ENCODE results near the gene HSPA1B.
A peak's percentile ranks its signal among the peaks of the same experiment; 100 is the strongest.
"Not testable (repeated sequence)": the region's sequence is repeated elsewhere in the genome, so short reads cannot be mapped to it uniquely, and the experiment has no call there.

HSPA1B gene

GRCh38 chr6:31827286-31828079 lies at the start of gene HSPA1B:
Gene HSPA1B (plus strand): TSS chr6:31827738. CDS start chr6:31827951, 213 bp downstream.
- peak; percentile 99 for DNase-seq

- no peak for DNase-seq
Observed at GRCh38 chr6:31778193-31778592, 49.3 kb upstream of the HSPA1B start.

DNA sequence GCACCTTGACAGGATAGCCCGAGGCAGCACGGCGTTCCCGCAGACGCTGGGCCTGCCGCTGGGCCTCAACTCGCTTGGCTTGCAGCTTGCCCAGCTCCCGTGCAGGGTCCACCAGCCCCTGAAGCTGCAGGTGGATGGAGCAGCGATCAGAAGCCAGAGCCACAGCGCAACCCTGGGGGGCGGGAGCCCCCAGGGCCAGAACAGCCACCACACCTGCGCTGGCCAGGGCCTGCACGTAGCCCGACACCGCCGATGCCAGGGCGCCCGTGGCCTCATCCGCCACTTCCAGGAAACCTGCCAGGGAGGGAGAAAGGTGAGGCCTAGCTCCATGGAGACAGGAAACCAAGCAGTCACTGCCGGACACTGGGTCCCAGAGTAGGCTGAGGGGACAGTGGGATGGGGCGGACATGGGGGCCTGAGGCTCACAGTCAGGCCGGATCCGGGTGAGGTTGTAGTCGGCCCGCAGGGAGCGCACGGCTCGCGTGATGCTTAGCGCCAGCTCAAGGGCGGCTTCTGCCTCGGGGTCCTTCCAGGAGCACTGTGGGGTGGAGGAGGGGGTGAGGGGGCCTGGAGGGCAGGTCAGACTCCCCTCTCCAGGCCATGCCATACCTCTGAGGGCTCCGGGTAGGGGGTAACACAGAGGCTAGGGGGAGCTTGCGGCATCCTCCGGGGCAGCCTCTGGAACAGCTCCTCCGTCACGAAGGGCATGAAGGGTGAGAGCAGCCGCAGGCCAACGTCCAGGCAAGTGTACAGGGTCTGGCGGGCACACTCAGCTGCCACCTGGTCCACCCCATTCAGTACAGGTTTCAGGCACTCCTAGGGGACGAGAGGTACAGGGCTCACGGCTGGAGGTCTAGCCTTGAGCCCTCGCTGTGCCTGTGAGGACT lies 48.3 kb upstream of the HSPA1B start:
- no peak for DNase-seq

- no peak for DNase-seq
Observed at GRCh38 chr6:31779908-31780307, 47.6 kb upstream of the HSPA1B start.

GRCh38 chr6:31780507-31781243 lies 46.9 kb upstream of the HSPA1B start:
- no peak for DNase-seq

- DNase-seq = no peak
Observed at GRCh38 chr6:31781244-31782125, 46.1 kb upstream of the HSPA1B start.

DNA sequence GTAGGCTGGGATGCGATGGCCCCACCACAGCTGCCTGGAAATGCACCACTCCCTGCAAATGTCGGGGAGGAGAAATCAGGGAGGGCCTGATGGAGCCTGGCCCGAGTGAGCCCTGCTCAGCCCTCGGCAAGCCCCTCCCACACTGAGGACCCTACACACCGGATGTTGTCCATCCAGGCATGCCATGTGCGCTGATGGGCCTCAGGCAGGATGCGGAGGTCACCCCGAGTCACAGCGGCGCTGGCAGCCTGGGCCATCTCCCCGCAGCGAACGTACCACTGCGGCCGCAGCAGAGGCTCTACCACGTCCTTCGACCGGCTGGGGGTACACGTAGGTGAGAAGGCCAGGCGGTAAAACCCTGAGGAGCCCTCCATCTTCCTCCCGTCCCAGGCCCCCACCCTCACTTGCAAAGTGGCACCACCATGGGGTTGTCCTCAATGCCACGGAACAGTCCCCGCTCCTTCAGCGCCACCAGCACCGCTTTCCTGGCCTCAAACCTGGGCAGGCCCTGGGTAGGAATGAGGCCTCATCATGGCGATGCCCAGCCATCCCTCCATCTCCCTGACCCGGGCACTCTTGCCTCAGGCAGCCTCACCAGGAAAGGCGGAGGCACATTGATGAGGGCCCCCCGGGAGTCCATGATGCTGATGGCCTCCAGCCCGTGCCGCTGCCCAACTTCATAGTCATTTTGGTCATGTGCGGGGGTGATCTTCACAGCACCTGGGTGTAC lies 45.2 kb upstream of the HSPA1B start:
- no peak for DNase-seq

DNA sequence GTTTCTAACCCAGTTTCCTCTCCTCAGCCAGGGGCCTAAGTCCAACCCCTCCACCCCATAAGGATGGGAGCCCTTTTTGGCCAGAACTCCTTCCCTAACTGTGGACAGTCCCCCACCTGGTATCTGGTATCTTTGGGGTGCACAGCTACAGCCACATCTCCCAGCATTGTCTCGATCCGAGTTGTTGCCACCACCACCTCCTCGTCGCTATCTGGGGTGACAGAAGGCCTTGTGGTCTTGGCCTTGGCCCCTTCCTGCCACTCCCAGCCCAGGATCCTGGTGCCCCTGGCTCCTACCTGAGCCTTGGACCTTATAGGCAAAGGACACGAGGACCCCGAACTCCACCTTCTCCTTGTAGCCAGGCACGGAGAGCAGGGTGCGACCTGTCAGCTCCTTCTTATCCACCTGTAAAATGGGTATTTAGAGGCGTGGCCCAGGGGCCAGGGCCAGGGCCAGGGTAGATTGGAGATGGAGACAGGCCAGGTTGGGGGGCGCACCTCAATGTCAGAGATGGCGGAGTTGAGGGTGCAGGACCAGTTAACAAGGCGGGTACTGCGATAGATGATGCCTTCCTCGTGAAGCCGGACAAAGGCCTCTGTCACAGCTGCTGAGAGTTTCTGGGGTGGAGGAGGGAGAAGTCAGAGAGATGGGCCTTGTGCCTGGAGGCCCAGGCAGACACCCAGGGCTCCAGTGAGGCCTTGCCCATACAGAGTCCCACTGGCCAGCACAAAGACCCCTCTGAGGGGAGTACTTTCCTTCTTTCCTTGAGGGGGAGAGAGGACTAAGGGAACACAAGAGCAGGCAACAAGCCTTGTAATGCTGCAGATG lies 43.2 kb upstream of the HSPA1B start:
- DNase-seq = no peak

- no peak for DNase-seq
Observed at GRCh38 chr6:31785475-31785874, 42.1 kb upstream of the HSPA1B start.

DNA sequence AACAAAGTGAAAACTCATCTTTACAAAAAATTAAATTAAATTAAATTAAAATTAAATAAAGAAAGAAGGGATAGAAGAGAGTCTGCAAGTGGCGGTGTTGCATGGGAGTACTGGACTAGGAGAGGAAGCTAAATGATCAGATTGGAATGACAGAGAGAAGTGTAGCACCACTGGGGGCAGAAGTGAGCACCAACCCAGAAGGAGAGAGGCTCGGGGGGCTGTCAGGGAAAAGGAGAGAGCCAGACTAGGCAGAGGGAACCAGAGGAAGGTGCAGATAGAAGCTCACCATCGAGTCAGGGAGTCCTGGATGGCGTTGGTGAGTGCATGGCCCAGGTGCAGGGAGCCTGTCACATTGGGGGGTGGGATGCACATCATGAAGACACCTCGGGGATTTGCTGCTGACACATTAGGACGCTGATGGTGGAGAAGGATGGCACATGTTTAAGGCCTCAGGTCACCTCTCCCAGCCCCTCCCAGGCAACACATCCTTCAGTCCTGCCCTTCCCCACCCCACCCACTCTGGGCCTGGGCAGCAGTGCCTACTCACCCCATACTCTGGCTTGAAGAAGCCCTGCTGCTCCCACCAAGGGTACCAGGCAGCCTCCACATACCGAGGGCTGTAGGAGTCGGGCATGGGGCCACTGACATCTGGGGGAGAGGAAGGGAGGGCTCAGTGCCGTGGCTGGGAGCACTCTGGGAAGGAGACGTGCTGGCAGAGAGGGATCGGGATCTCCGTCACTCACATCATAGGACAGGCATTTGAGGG lies 36.0 kb upstream of the HSPA1B start:
- no peak for DNase-seq

- no peak for DNase-seq
Observed at GRCh38 chr6:31792090-31792374, 35.5 kb upstream of the HSPA1B start.

DNA sequence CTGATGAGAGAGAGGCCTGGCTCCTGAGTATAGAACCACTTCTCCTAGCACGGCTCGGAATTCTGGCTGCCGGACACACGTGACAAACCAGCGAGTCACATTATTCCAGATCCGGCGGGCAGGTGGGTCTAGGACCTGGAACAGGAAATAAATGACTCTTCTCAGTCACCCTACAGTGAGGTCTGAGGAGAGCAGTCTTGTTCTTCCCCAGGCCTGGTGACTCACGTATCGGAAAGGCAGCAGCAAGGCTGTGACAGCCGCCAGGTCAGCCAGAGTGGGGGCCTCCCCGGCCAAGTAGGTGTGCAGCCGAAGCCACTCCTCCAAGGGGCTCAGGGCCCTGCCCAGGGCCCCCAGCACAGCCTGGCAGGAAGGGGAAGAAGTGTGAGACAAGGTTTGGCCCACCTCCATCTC lies 34.8 kb upstream of the HSPA1B start:
- no peak for DNase-seq

DNA sequence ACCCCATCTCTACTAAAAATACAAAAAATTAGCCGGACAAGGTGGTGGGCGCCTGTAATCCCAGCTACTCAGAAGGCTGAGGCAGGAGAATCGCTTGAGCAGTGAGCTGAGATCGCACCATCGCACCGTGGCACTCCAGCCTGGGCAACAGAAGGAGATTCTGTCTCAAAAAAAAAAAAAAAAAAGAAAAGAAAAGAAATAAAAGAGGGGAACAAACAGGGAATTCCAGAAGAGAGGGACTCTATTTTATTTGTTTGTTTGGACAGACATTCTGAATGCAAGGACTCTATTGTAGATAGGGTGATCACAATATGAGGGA lies 33.7 kb upstream of the HSPA1B start:
- DNase-seq = not testable (repeated sequence)

- DNase-seq = no peak
Observed at GRCh38 chr6:31794294-31794865, 33.2 kb upstream of the HSPA1B start.

DNA sequence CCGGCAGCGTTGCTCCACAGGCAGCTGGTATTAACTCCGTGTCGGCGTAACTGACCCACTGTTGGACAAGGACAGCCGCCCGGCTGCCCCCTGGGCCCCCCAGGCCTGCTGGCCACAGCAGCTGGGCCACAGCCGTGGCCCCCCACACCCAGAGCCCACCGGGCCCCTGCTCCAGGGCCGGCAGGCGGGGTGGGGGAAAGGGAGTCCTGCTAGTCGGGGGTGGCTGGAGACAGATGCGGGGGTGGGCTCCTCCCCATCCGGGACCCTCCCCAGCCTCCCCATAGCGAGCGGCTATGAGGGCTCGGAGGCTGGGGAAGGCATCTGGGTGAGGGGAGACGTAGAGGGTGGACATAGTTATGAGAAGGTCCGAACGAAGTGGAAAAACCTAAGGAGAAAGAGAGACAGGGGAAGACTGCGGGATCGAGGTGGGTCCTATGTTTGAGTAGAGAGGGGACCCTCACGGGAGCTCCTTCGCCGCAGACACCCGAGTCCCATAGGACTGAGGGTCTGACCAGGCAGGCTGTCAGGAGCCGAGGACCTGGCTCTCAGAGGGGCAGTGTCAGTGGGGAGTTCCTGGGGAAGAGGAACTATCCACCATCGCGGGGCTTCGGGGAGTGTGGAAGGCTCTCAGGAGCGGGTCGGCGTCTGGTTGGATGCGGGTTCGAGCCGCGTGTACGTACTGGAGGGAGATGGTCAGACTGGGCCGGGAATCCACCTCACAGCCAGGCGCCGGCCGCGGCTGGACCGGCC lies 32.5 kb upstream of the HSPA1B start:
- peak; percentile 59 for DNase-seq

DNA sequence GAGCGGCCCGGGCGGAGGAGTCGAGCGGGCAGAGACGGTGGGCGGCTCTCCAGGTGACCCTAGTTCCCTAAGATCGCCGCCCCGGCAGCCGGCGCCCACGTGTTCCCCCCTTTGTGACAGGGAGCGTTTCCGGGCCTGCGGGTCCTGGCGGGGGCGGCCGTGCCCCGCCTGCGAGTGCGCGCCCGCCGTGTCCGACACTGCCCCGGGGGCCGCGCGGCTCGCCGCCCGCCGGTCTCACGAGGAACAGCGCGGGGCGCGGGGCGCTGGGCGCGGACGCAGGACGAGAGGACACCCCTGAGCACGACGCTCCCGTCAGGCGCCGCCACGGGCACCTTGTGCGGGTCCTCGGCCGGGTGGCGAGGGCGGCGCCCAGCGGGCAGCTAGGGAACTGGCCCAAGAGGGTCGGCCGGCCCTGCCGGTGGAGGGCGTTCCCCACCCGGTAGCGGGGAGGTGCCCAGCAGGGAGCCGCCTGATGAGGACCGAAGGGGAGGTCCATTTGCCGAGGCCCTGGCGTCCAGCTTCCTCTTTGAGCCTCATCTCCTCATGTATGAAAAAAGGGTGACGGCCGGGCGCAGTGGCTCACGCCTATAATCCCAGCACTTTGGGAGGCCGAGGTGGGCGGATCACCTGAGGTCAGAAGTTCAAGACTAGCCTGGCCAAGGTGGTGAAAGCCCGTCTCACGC lies 31.8 kb upstream of the HSPA1B start, which contains the start of gene VARS1:
TSS of gene VARS1 (minus strand) at position 137 of the 683 bp plus-strand sequence. CDS start 535 bp downstream, outside the sequence.
- DNase-seq = peak; percentile 89

DNA sequence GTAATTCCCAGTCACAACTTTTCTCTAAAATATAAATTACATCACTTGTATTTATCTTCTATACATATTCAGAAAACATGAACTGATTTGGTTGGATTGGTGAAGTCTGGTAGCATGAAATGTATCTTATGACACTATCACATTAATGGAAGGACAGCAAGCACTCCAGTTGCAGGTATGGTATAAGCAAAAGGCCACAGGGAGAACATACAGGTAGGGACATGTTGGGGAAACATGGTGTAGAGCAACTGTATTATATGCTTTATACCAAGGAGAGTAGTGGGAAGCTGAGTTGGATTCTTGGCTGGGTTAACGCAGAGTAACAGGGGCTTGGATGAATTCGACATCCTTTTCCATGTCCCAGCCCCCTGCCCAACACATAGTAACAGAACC lies 30.5 kb upstream of the HSPA1B start:
- no peak for DNase-seq

GRCh38 chr6:31797588-31797987 lies 29.9 kb upstream of the HSPA1B start:
- DNase-seq = no peak

All from NCI-H2029 (cell line).